HT-29 (cell line): ENCODE measurements around the gene FSTL4. TPM values are rescaled to one million over a fixed set of nuclear protein-coding genes. Genes with fewer than 3 reads are reported as not detected.

Experiments
- DNase-seq: peaks from one replicate; pipeline ENCODE4 v3.0.0-alpha.2; 2015; ENCODE audit warnings: low spot score
- total RNA-seq: library from RNA; depleted of rRNA; stranded (reverse); fragments of >200 nt; shearing (Covaris generic); gene quantifications from 2 replicates; pipeline ENCODE4 v1.2.3, GENCODE V29; 2014

Gene FSTL4
- total RNA-seq, 1 experiment from 2014 or later: 0.33 TPM

DNA sequence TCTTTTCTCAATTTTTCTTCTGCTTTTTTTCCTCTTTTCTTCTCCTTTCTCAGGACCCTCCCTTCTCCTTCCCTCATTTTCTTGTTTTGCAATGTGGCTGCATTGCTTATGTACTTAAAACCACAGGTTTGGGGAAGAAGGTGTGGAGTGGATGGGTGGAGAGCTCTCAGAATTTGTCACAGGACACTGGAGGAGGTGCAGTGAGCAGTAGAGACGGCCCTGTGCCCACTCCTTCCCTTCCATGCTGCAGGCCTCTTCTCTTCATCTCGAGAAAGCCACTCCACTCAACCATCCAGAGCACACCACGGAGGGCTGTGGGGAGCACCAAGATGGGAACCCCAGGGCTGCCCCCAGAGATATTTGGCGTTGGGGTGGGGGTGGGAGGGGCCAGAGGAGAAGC lies 92.3 kb downstream of the FSTL4 start:
- no peak for DNase-seq

DNA sequence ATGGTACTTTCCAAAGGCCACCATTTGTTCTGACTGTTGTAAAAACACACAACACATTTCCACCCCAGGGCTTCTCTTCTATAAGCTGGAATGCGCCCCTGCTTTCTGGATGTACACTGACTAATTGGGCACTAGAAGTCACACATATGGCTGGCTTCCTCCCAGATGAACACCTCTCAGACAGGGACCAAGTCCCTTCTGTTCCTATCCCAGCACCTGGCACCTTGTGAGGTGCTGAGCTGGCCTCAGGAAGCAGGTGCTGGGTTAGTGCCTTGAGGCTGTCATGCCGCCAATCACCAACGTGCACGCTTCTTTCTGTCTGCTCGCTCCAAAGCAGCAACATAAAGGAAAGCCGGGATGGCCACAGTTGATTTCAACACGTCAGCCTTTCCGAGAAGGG lies 93.2 kb downstream of the FSTL4 start:
- DNase-seq: no peak

DNA sequence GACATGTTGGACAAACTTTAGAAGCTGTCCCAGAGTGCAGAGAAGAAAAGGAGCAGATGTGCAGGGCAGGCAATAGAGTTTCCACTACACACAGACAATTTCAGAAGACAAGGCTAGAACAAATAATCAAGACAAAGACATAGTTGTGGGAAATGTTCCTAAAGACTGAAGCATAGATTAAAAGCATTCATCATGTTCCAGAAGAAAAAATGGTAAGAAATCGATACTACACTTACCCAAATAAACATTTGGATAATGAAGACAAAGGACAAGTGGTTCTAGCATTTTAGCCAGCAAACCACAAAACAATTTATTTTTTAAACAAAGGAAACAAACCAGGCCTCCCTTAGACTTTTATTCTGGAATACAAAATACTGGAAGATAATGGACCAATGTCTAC lies 97.9 kb downstream of the FSTL4 start:
- DNase-seq: no peak

DNA sequence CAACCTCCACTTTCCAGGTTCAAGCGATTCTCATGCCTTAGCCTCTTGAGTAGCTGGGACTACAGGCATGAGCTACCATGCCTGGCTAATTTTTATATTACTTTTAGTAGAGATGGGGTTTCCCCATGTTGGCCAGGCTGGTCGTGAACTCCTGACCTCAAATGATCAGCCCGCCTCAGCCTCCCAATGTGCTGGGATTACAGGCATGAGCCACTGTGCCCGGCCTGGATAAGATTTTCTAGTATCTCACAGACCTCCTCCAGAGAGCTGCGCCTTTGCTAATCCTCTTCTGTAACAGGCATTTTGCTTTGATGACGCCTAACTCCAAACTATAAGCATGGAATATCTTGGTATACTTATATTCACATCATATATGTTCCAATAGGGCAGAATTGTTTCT lies 99.4 kb downstream of the FSTL4 start:
- DNase-seq: no peak

DNA sequence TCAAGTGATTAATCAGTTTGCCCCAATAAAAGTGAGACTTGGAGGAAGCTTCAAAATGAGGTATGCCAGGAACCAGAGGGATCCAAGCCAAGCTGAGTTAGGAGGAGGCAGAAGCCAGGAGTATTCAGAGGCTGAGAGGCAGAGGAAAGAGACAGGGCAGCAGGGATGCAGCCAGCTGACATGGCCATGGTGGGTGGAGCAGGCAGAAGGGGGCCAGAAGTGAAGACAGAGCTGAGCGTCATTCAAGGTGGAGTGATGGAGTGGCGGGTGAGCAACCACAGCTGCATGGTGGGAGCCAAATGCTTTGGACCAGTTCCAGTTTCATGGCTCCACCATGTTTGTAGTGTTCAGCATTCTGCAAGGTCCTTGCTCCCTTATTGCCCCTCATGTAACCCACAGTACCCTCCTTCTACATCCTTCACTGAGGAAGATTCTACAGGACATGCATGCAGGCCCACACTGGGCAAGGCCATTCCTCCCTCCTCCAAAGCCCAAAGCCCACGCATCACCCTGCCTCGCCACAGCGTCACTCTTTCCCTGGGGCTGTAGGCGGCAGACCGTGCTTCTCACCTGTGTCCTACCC lies 100.6 kb downstream of the FSTL4 start:
- DNase-seq: no peak

DNA sequence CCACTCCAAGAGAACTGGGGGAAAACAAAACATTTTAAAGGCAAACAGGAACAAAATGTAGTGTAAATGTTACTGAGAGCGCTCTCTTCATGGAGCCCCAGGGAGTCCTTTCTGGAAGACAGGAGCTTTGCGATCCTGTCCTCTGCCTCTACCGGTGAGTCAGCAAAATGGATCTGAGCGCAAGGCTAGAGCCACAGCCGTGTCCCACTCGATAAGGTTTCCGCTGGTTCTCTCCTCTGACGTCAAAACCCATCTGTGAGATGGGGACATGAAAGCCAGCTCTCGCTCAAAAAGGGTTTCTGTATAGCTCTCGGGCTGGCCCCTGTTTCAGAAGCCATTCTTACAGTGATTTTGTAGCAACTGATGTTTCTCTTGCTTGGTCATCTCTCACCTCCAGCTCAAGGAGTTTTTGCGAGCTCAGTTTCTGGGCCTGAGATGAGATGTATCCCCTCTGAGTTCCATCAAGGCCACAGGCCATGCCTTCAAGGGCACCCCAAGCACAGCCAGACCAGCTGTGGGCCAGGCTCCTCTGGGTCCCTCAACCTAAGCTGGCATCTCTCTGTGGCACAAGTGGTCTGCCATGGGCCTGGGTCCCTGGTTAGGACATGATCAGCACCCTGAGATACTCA lies 101.6 kb downstream of the FSTL4 start:
- DNase-seq: no peak

DNA sequence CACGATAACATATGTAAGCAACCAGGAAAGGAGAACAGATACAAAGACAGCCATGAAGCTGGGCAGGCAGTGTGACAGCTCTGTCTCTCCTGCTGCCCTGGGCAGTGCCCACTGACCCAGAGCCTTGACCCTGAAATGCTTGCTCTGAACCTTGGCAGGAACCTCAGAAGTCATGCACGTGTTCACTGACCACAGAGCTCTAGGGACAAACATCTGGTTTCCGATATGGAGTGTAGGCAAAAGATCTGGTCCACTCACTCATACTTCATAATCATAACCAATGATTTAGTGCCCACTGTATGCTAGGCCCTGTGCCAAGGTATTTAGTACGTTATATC lies 102.6 kb downstream of the FSTL4 start:
- DNase-seq: no peak

DNA sequence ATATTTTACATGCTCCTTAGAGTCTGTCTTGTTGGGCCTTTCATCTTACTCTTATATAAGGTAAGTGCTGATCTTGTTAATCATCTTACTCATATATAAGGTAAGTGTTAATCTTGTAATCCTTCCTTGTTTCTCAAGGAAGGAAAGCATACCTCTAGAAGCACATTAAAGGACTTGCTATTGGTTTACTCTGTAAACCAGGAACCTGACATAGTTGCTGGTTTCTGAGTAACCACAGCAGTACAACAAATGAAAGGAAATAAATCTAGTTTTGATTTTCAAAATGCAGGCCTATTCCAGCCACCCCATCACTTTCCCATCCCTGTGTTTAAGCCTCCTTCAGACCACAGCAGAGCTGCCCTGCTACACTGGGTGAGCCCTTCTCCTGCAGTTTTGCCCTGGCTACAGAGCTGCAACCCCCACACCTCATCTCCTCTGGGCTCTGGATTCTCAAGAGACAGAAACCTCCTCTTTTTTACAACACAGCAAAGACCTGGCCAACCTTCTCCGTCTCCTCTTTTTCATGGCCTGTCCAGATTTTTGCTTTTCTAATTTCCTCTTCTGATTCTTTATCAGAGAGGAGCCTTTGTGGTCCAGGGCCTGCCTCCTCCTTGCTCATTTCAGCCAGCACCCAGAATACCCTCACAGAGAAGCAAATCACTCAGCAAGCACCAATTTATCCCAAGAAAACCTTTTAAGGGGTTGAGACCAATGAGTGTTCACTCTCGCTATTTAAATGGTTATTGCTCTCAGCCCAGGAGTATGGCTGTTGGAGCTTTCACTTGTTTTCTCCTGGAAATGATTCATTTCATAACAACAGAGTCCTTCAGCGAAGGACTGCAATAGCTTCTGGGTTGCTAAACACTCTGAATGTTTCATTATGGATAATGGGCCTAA lies 103.2 kb downstream of the FSTL4 start:
- DNase-seq: no peak

DNA sequence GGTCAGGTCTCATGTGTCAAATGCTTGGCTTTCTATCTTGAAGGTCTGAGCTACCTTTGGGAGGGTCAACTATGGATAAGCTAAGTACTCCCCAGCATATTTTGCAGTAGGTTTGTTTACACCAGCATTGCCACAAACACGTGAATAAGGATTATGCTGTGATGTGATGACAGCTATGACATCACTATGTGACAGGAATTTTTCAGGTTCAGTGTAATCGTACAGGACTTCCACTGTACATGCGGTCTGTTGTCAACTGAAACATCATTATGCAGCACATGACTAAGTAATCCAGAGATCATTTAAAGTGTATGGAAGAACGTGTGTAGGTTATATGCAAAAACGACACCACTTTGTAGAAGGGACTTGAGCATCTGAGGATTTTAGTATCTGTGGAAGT lies 104.0 kb downstream of the FSTL4 start:
- DNase-seq: no peak

DNA sequence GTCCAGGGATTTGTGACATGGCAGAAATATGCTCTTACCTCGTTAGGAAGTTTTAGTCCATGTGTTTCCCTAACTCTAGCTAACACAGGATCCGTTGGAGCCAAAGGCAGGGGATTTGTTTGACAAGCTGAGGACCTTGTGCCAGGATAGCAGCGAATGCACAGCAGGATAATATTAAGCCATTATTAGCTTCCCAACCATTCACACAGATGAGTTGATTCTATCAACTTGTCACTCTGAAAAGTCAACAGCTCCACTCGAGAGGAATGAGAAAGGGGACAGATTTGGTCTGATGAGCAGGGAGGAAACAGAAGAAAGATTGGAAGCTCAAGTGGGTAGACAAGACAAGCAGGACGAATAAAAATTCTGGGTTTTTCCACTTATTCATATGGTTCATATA lies 106.2 kb downstream of the FSTL4 start:
- DNase-seq: no peak

DNA sequence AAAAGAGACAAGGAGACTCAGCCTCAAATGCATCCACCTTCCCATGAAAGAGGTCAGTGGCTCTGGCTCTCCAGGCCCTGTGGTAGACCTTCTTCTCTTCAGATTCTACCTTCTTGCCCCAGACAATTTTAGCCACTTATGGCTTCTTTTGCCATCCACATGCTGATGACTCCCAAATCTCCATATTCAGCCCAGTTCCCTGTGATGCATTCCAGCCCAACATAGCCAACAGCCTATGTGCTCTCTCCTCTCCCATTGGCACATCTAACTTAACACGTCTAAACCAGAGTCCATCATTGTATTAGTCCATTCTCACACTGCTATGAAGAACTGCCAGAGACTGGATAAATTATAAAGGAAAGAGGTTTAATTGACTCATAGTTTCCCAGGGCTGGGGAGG lies 108.8 kb downstream of the FSTL4 start:
- no peak for DNase-seq

DNA sequence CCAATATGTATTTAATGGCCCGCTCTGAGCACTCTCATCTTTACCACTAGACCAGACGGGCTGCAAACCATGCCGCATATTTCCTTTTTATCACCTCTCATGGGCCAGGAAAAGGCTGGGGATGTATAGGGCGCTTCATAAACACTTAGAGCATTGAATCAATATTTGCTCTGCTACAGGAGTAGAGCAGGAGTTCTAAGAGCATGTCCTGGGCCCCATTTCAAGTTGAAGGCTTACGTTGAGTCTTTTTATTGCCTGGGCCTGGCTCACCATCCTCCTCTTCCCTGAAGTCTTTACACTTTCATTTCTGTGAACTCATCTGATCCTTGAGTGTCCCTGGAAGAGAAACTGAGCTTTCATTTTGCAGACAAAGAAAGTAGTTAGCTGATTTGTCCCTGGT lies 112.4 kb downstream of the FSTL4 start:
- no peak for DNase-seq

DNA sequence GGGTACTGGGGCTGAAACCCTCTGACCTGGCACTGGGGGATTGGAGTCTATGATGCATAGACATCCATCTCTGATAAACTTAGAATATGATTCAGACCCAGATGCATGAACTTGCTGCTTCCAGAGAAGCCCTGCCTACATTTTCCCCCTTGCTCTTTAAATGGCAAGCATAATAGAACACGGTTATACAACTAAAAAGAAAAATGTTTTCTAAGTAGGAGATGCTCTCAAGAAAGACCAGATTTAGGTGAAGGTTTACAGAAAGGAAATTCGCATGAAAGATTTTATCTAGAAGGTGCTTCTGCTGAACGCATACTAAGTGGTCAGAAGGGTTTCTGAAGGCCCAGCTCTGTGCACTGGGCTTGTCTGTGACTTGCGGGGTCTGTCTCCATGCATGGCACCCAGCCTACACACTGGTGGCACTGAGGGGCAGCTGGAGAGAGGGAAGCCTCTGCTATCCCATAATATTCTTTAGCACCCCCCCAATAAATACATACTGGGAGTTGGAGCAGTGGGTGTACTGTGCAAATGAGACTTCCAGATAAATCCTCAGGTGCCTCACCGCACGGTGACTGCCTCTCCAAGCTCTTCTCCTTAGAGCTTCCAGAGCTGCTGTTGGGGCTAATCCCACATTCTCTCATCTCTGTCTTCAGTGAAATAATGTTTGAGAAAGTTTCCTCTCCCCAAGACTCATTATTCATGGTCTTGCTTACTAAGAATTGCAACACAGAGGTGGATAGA lies 114.6 kb downstream of the FSTL4 start:
- no peak for DNase-seq

DNA sequence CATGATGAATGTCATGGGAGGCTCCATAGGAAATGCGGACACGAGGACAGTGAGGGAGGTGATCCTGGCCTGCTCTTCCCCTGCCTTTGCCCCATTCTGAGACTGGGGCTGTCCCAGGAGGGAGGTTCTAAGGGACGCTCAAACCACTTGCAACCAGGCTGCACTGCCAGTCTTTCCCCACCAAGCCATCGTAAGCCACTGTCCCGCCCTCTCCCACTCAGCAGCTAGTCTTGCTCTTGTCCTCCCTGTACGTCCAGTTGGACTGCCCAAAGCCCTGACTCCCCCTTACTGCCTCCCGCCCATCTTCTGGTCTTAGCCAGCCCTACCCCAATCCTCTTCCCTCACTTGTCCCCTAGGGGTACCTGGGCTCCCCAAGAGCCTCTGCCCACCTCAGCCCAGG lies 115.7 kb downstream of the FSTL4 start:
- DNase-seq: no peak

DNA sequence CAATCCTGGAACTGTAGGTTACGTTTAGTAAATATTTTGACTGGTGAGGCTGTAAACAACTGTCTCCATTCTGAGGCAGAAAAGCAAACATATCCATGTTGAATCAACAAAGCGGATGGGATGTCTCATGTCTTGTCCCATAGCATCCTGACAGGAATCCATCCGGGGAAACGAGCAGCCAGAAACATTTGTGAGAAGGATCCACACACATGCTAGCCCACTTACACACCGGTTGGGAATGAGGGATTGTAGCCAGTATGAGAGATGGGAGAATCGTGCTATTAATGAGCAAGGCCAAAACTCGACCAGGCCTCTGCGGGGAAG lies 117.5 kb downstream of the FSTL4 start:
- no peak for DNase-seq

DNA sequence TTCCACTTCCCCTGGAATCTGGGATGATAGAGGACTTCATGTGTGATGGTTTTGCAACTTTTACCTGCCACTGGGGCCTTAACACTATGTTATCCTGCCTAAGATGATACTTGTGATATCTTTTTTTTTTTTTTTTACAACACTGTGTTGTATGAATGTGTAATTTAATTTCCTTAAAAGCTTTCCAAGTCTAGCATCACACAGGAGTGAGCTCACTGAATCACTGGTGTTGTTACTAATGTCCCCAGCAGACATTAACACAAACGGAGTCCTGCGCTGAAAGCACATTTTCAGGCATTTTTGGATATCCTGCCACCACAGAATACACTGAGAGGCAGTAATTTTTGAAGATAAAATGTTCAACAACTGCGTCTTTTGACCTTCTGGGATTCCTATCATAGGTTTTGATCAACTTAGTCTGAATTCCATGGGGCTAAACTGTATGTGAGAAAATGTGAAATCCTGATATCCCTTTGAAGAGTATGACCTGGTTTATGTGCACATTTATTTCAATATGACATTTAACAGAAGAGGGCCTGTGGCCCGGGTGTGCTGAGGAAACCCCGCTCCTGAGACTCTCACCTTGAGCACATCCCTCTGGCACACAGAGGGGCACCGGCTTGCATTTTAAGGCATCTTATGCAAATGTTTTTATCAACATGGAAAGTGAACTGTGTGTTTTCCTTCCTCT lies 118.0 kb downstream of the FSTL4 start:
- DNase-seq: no peak

DNA sequence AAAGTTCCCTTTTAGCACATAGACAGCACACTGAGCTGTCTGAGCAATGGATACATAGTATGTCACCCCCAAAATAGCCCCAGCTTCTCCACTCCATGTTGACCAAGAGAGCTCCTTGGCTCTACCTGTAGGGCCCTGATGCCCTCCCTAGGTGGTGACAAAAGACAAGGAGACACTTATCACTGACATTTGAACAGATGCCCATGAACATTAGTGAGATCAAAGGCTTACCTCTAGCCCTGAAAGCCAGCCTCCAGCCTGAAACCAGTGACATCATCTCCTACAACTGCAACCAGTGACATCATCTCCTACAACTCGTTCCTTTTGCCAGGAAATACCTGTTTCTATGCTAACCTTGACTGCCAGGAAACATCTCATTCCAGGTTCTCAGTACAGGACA lies 122.7 kb downstream of the FSTL4 start:
- DNase-seq: peak; percentile 33

DNA sequence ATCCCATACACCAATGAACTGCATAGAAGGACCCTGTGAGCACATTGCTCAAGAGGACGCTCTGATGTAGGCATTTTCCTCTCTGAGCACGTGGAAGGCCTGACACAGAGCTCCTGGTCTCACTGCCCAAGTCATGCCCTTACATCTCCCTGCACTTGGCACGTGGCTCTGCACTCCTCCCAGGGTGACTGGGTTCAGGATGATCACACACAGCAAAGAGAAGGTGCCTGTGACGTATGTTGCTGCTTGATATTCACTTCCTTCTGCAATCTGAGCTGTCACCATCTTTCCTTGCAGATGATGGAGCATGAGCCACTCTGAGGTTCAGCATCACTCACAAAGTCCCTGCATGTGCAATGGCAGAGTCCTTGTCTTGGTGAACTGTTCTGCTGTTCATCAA lies 125.2 kb downstream of the FSTL4 start:
- DNase-seq: no peak

DNA sequence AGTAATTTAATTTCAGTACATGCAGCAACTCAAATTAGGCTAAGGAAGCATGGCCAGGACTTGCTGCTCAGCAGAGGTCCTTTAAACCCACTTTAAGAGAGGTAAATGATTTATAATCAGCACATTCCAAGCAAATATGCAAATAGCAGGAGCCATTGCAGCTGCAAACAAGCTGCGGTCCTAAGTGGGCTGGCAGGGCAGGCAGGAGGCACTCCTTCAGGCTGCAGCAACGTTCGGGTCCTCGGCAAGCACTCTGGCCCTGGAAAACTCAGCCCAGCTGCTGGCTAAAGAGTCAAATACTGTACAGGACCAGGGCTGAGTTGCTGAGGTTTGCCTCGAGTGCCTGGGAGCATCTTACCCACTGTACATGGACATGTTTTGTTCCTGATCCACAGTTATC lies 126.9 kb downstream of the FSTL4 start:
- no peak for DNase-seq

DNA sequence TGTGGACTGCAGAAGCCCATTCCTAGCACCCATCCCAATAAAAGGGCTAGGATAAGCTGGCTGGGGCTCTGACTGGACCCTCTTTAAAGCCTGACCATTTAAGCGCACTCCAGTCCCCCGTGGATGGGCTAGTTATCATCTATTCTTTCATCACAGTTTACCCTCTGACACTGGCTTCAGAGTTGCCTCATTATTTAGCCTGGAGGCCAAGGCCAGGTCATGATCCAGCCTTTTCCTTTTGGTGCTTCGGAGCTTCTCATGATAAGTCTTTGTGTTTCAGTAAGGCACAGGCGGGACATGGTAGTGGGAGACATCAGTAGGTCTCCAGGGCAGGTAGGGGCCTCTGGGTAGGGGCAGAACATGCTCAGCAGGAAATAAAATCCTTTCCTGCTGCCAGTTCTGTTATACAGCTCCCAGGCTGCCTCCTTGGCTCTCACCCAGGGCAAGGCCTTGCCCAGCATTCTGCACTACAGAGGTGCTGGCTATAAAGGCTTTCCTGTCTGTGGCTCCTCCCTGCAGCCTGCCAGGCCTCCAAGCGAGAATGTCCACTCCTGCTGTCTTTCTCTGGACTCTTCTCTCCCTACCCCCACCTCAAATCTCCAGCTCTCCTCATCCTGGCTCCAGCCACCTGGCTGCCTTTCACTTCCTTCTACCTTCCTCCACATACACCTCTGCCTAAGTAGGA lies 128.8 kb downstream of the FSTL4 start:
- DNase-seq: no peak

DNA sequence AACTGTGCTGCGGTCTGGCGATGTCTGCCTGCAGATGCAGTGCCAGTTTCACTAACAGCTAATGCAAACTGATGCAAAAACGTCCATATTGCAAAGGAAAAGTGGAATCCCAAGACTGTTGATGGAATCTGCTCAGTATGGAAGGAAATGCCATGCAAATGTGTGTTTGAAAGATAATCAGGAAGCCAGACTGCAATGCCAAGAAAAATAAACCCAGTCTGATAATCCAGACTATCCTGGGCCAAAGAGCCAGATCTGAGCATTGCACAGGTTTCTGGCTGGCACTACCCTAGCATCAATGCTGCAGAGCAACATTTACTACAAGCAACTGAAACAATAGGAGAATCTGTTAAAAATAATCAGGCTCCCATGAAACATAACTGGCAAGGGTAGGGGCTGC lies 130.3 kb downstream of the FSTL4 start:
- DNase-seq: no peak
